HCT116 (cell line): ENCODE data around the gene NFATC3.
"Not testable (repeated sequence)": the region's sequence is repeated elsewhere in the genome, so short reads cannot be mapped to it uniquely, and the experiment has no call there.

Experiments used
- CTCF ChIP-seq, 3 experiments: fragments of 200-600 bp in 1 of 3; sonication (generic) in 1 of 3; IDR thresholded peaks in 2 of 3; conservative IDR thresholded peaks in 1 of 3; 2 replicates each; pipeline ENCODE4 v1.5.1; 2012 to 2017; ENCODE audit warnings: low read depth in 2 of 3, low read length in 2 of 3, antibody characterized with exemption in 1 of 3, borderline replicate concordance in 1 of 3, control low read depth in 1 of 3, mild to moderate bottlenecking in 1 of 3, mixed read lengths in 1 of 3, mixed run types in 1 of 3, moderate library complexity in 1 of 3; ENCODE audit not compliant: insufficient read depth in 1 of 3
- MAX ChIP-seq: IDR thresholded peaks from 2 replicates; pipeline ENCODE4 v1.6.1; 2012
- POLR2A ChIP-seq: IDR thresholded peaks from 2 replicates; pipeline ENCODE4 v1.7.0; 2011; ENCODE audit warnings: borderline replicate concordance; ENCODE audit not compliant: insufficient read depth, insufficient read length; ENCODE audit errors: extremely low read depth
- ZNF274 ChIP-seq: fragments of 200-500 bp; sonication (Bioruptor generic); IDR thresholded peaks from 2 replicates; pipeline ENCODE4 v1.6.1; 2014; ENCODE audit warnings: mild to moderate bottlenecking, low read depth, low read length, inconsistent platforms

- not testable (repeated sequence) for TF ChIP-seq POLR2A; CTCF (IDR thresholded peaks at IDR 0.05 in 2 of 3, conservative IDR thresholded peaks at IDR 0.05 in 1 of 3; ENCODE audit: borderline replicate concordance in 1 of 3, insufficient read depth in 1 of 3, low read depth in 2 of 3, low read length in 2 of 3); MAX; ZNF274
Observed at GRCh38 chr16:68118954-68119353, 33.8 kb downstream of the NFATC3 start.
